ENCODE measurements around the gene MALT1. TPM values are rescaled to one million over a fixed set of nuclear protein-coding genes. Genes with fewer than 3 reads are reported as not detected.

Gene MALT1
- total and polyA plus RNA-seq, 2 donors (not counting 1 experiment from before 2014, with no cell fraction given), result 42.4 to 81.2 TPM

DNA sequence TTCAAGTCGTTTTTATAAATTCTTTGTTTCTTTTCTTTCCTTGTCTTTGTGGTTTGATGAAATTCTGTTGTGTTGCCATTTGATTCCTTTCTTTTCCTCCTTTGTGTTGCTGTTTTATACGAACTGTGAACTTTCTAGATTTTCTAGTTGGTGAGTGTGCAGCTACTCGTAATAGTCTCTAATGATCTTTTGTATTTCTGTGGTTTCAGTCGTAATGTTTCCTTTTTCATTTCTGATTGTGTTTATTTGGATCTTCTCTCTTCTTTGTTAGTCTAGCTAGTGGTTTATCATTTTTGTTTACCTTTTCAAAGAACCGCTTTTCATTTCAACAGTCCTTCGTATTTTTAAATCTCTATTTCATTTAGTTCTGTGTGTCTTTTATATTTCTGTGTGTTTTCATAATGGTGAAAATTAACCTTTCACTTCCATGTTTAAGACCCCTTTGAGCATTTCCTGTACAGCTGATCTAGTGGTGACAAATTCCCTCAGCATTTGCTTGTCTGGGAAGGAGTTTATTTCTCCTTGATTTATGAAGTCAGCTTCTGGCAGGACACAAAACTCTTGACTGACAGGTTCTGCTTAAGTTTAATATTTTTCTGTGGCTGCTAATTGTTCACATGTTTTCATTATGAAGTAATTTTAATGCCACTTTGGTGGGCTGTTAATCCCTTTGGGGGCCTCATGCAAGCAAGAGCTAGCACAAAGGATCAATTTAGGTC, 16.2 kb upstream of the MALT1 start:
- H3K27me3 Mint-ChIP-seq, result no peaks in the 10 kb centered on the region
- intact Hi-C loops (cut with micrococcal nuclease), result loop anchor here (5.0 to 10.0 kb wide), 3 partner anchors 38 to 482 kb away; partner anchors contain the start of gene SEC11C
- Histone ChIP-seq H3K4me1 (ENCODE audit: control insufficient read depth in 2 of 2, insufficient read depth in 2 of 2, low read length in 2 of 2) (peaks cover 50 to 71% of the 10 kb centered on the region in 2 donors), H3K27me3 (replicated peaks in 1 of 4; ENCODE audit: control extremely low read depth in 1 of 4, control insufficient read depth in 3 of 4, insufficient read depth in 4 of 4, low read length in 3 of 4) (no peaks in the 10 kb centered on the region), H3K36me3 (replicated peaks in 1 of 2; ENCODE audit: control extremely low read depth in 1 of 2, control insufficient read depth in 1 of 2, extremely low read depth in 1 of 2, insufficient read depth in 2 of 2, low read length in 1 of 2) (peaks cover 0 to 2% of the 10 kb centered on the region in 2 experiments), H3K79me2 (ENCODE audit: control insufficient read depth, insufficient read depth, low read length) (peaks cover 16% of the 10 kb centered on the region), H3K4me2 (replicated peaks; ENCODE audit: low read depth, low read length, poor library complexity, severe bottlenecking) (no peak overlapping the region), H4K20me1 (ENCODE audit: control insufficient read depth, insufficient read depth, low read length, poor library complexity, severe bottlenecking) (no peaks in the 10 kb centered on the region), H3K27ac (ENCODE audit: low read length in 2 of 2) (no peak overlapping the region), H3K4me3 (ENCODE audit: control extremely low read depth in 1 of 5, extremely low read depth in 1 of 5, insufficient read depth in 1 of 5, low read depth in 2 of 5, low read length in 4 of 5) (no peak overlapping the region), H3K9ac (ENCODE audit: low read length) (no peak overlapping the region), H2AFZ (ENCODE audit: insufficient read depth, low read depth, low read length, poor library complexity, severe bottlenecking) (no peak overlapping the region), H3K9me3 (ENCODE audit: control extremely low read depth in 1 of 3, control insufficient read depth in 2 of 3, insufficient read depth in 1 of 3, low read length in 2 of 3) (peaks cover 1 to 18% (median 10%) of the 10 kb centered on the region in 3 donors)
- peaks cover 17% of the 10 kb centered on the region for H3K9me3 Mint-ChIP-seq (ENCODE audit: insufficient read depth)
- H3K4me3 Mint-ChIP-seq, result no peak overlapping the region
- H3K4me1 Mint-ChIP-seq, result peaks cover 77% of the 10 kb centered on the region
- ChIA-PET CTCF (interaction anchor here (1.6 to 6.4 kb wide), 3 partner anchors 16 to 124 kb away, joined by 4 to 61 read pairs (median 5); partner anchors contain the start of gene MALT1), POLR2A (interaction anchor here (1.1 kb wide), 1 partner anchor 16 kb away, joined by 3 read pairs; the partner anchor contains the start of gene MALT1)
- DNase-seq (no peak), ATAC-seq (ENCODE audit: low read depth) (no peak)
- peak overlapping the region; percentile 56 for H3K27ac Mint-ChIP-seq
- no CpG with 5 or more reads among the region's 6 CpGs for WGBS (ENCODE audit: insufficient coverage)
- TF ChIP-seq, protein P1, sequence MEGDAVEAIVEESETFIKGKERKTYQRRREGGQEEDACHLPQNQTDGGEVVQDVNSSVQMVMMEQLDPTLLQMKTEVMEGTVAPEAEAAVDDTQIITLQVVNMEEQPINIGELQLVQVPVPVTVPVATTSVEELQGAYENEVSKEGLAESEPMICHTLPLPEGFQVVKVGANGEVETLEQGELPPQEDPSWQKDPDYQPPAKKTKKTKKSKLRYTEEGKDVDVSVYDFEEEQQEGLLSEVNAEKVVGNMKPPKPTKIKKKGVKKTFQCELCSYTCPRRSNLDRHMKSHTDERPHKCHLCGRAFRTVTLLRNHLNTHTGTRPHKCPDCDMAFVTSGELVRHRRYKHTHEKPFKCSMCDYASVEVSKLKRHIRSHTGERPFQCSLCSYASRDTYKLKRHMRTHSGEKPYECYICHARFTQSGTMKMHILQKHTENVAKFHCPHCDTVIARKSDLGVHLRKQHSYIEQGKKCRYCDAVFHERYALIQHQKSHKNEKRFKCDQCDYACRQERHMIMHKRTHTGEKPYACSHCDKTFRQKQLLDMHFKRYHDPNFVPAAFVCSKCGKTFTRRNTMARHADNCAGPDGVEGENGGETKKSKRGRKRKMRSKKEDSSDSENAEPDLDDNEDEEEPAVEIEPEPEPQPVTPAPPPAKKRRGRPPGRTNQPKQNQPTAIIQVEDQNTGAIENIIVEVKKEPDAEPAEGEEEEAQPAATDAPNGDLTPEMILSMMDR (IDR thresholded peaks at IDR 0.05), result no peak
- TF ChIP-seq EZH2 (IDR thresholded peaks at IDR 0.05; ENCODE audit: borderline replicate concordance, insufficient read depth, low read depth, low read length, poor library complexity, severe bottlenecking), result no peak

DNA sequence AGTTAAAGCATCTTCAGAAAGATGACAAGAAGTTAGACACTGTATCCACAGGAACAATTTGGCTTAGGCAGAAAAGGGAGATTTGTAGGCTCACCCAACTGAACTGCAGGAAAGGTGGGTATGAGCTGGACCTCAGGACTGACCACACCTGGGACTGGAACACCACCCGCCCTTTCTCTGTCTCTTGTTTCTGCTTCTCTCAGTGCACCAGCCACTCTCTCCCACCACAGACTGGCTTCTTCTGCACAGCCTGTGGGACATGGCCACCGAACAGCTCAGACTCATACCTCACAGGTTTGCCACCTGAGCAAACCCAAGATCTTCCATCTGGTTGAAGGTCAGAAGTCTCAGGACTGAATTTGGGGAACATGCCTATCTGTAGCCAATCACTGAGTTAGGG, 14.2 kb upstream of the MALT1 start:
- Mint-ChIP-seq H3K4me1 (peaks cover 80% of the 10 kb centered on the region), H3K27ac (peak overlapping the region; percentile 88), H3K4me3 (peak overlapping the region; percentile 79), H3K9me3 (ENCODE audit: insufficient read depth) (peaks cover 17% of the 10 kb centered on the region), H3K27me3 (no peaks in the 10 kb centered on the region)
- Histone ChIP-seq H3K27me3 (replicated peaks in 1 of 4; ENCODE audit: control extremely low read depth in 1 of 4, control insufficient read depth in 3 of 4, insufficient read depth in 4 of 4, low read length in 3 of 4) (no peaks in the 10 kb centered on the region), H3K27ac (ENCODE audit: low read length in 2 of 2) (peak overlapping the region; percentile 84 to 85), H3K4me2 (replicated peaks; ENCODE audit: low read depth, low read length, poor library complexity, severe bottlenecking) (peak overlapping the region; percentile 75), H4K20me1 (ENCODE audit: control insufficient read depth, insufficient read depth, low read length, poor library complexity, severe bottlenecking) (no peaks in the 10 kb centered on the region), H3K79me2 (ENCODE audit: control insufficient read depth, insufficient read depth, low read length) (peaks cover 36% of the 10 kb centered on the region), H3K9ac (ENCODE audit: low read length) (peak overlapping the region; percentile 81), H2AFZ (ENCODE audit: insufficient read depth, low read depth, low read length, poor library complexity, severe bottlenecking) (no peak overlapping the region), H3K36me3 (replicated peaks in 1 of 2; ENCODE audit: control extremely low read depth in 1 of 2, control insufficient read depth in 1 of 2, extremely low read depth in 1 of 2, insufficient read depth in 2 of 2, low read length in 1 of 2) (peaks cover 0 to 11% of the 10 kb centered on the region in 2 experiments), H3K4me1 (ENCODE audit: control insufficient read depth in 2 of 2, insufficient read depth in 2 of 2, low read length in 2 of 2) (peaks cover 59 to 75% of the 10 kb centered on the region in 2 donors), H3K9me3 (ENCODE audit: control extremely low read depth in 1 of 3, control insufficient read depth in 2 of 3, insufficient read depth in 1 of 3, low read length in 2 of 3) (peaks cover 1 to 14% (median 10%) of the 10 kb centered on the region in 3 donors), H3K4me3 (ENCODE audit: control extremely low read depth in 1 of 5, extremely low read depth in 1 of 5, insufficient read depth in 1 of 5, low read depth in 2 of 5, low read length in 4 of 5) (no peak overlapping the region)
- intact Hi-C loops (cut with micrococcal nuclease), result loop anchor here (5.0 to 10.0 kb wide), 3 partner anchors 40 to 480 kb away; partner anchors contain the start of gene SEC11C
- TF ChIP-seq, protein P1 (IDR thresholded peaks at IDR 0.05), result no peak
- TF ChIP-seq EZH2 (IDR thresholded peaks at IDR 0.05; ENCODE audit: borderline replicate concordance, insufficient read depth, low read depth, low read length, poor library complexity, severe bottlenecking), result no peak
- POLR2A ChIA-PET, result interaction anchor here (1.2 to 3.2 kb wide), 2 partner anchors 14 to 17 kb away, joined by 4 to 33 read pairs; partner anchors contain the start of gene MALT1
- CTCF ChIA-PET, result interaction anchor here (0.9 to 6.4 kb wide), 3 partner anchors 9 to 14 kb away, joined by 3 to 61 read pairs (median 9); partner anchors contain the start of gene MALT1
- DNase-seq, result no peak
- WGBS (ENCODE audit: insufficient coverage), result 94% methylated on average over 2 of the region's 2 CpGs
- ATAC-seq (ENCODE audit: low read depth), result no peak

All from B cell (primary cell).